ENCODE data around the gene PTGDR2.

Gene PTGDR2

GRCh38 chr11:60876168-60876485, 20.4 kb upstream of the PTGDR2 start:
- no peak for TF ChIP-seq EGR1 (IDR thresholded peaks at IDR 0.05)
- no peak for TF ChIP-seq MAX (IDR thresholded peaks at IDR 0.05)
- no peak for TF ChIP-seq TCF12 (IDR thresholded peaks at IDR 0.05; ENCODE audit: low read depth)

- no peak for TF ChIP-seq EP300 (IDR thresholded peaks at IDR 0.05; ENCODE audit: borderline replicate concordance)
- TF ChIP-seq USF1 (IDR thresholded peaks at IDR 0.05) = no peak
Observed at GRCh38 chr11:60875366-60876167, 19.8 kb upstream of the PTGDR2 start.

GRCh38 chr11:60874421-60875365, 18.9 kb upstream of the PTGDR2 start:
- TF ChIP-seq RAD21 (IDR thresholded peaks at IDR 0.05; ENCODE audit: low read depth) (no peak), TAF1 (IDR thresholded peaks at IDR 0.05; ENCODE audit: low read depth) (no peak), ZBTB7A (IDR thresholded peaks at IDR 0.05; ENCODE audit: low read depth) (no peak), YY1 (IDR thresholded peaks at IDR 0.05; ENCODE audit: low read depth) (no peak), EP300 (IDR thresholded peaks at IDR 0.05; ENCODE audit: borderline replicate concordance) (no peak), MAX (IDR thresholded peaks at IDR 0.05) (no peak), TEAD4 (IDR thresholded peaks at IDR 0.05) (no peak), USF1 (IDR thresholded peaks at IDR 0.05) (no peak), CREB1 (IDR thresholded peaks at IDR 0.05; ENCODE audit: low read depth) (no peak), REST (IDR thresholded peaks at IDR 0.05; ENCODE audit: low read depth) (no peak)

- TF ChIP-seq USF1 (IDR thresholded peaks at IDR 0.05) (no peak), EP300 (IDR thresholded peaks at IDR 0.05; ENCODE audit: borderline replicate concordance) (no peak), REST (IDR thresholded peaks at IDR 0.05; ENCODE audit: low read depth) (no peak), NFIC (IDR thresholded peaks at IDR 0.05) (no peak), MAX (IDR thresholded peaks at IDR 0.05) (no peak), CREB1 (IDR thresholded peaks at IDR 0.05; ENCODE audit: low read depth) (no peak), CEBPB (IDR thresholded peaks at IDR 0.05) (no peak)
Observed at GRCh38 chr11:60873533-60873932, 17.8 kb upstream of the PTGDR2 start.

GRCh38 chr11:60872961-60873524, 17.3 kb upstream of the PTGDR2 start:
- TF ChIP-seq TAF1 (IDR thresholded peaks at IDR 0.05; ENCODE audit: low read depth) (no peak), EGR1 (IDR thresholded peaks at IDR 0.05) (no peak), MAX (IDR thresholded peaks at IDR 0.05) (no peak), ZBTB7A (IDR thresholded peaks at IDR 0.05; ENCODE audit: low read depth) (no peak)
